Measurements from ENCODE around the gene AP2A2. TPM values are rescaled to one million over a fixed set of nuclear protein-coding genes. Genes with fewer than 3 reads are reported as not detected.

The AP2A2 gene
- total and polyA plus RNA-seq, 2 of the 4 experiments (the other 2 are of a cell fraction): 19.9 to 49.0 TPM

- Histone ChIP-seq H3K4me2 (ENCODE audit: low read depth, low read length) (no peak overlapping the region), H3K27me3 (ENCODE audit: control insufficient read depth, insufficient read depth, low read length) (peaks cover 29% of the 10 kb centered on the region), H2BK5ac (ENCODE audit: low read depth, low read length, poor library complexity, severe bottlenecking) (no peak overlapping the region), H2AFZ (replicated peaks; ENCODE audit: low read length, poor library complexity) (no peak overlapping the region), H3K9me3 (ENCODE audit: control insufficient read depth, insufficient read depth, low read length) (no peaks in the 10 kb centered on the region), H3K18ac (ENCODE audit: low read depth, low read length) (no peak overlapping the region), H4K91ac (ENCODE audit: insufficient read depth, low read depth, low read length) (no peak overlapping the region), H3K4me1 (ENCODE audit: control insufficient read depth, insufficient read depth, low read length) (no peaks in the 10 kb centered on the region), H3K14ac (replicated peaks; ENCODE audit: low read depth, low read length) (no peak overlapping the region), H4K8ac (ENCODE audit: low read depth in 2 of 2, low read length in 2 of 2) (no peak overlapping the region), H3K23ac (ENCODE audit: low read depth, low read length) (no peak overlapping the region), H3K9me1 (ENCODE audit: insufficient read depth, low read length) (no peaks in the 10 kb centered on the region), H2AK5ac (ENCODE audit: low read depth, low read length) (no peak overlapping the region), H2BK120ac (ENCODE audit: low read depth, low read length) (no peak overlapping the region), H3K9ac (ENCODE audit: low read depth, low read length) (no peak overlapping the region), H4K5ac (ENCODE audit: low read depth, low read length) (no peak overlapping the region), H3K27ac (ENCODE audit: insufficient read depth, low read length) (no peak overlapping the region), H3K4ac (ENCODE audit: low read depth, low read length) (no peak overlapping the region), H2BK20ac (ENCODE audit: low read depth, low read length) (no peak overlapping the region), H2BK15ac (ENCODE audit: low read depth, low read length) (no peak overlapping the region), H4K20me1 (ENCODE audit: insufficient read depth, low read length) (no peaks in the 10 kb centered on the region), H3K79me1 (ENCODE audit: low read depth in 1 of 2, low read length in 2 of 2) (no peaks in the 10 kb centered on the region), H2AK9ac (replicated peaks; ENCODE audit: low read depth, low read length, poor library complexity) (no peak overlapping the region), H3K4me3 (ENCODE audit: insufficient read depth, low read depth, low read length) (no peak overlapping the region), H3K56ac (ENCODE audit: extremely low read depth, insufficient read depth, low read length) (no peak overlapping the region), H3K36me3 (ENCODE audit: control insufficient read depth, insufficient read depth, low read length) (no peaks in the 10 kb centered on the region)
- dilution Hi-C loops (cut with HindIII; ENCODE audit: low sequenced_read_pairs, unreplicated experiment): no loop called here
- DNase-seq (no peak), ATAC-seq (ENCODE audit: low read depth) (no peak)
- ChIA-PET POLR2A (ENCODE audit: unreplicated experiment) (no interaction called here), CTCF (no interaction called here)
- no TSS peak for BruUV-seq (replicated peaks)
- in situ Hi-C loops (cut with MboI; ENCODE audit: low sequenced_read_pairs): no loop called here
- no peak for TF ChIP-seq POLR2A (IDR thresholded peaks at IDR 0.05; ENCODE audit: low read depth, low read length)
- TF ChIP-seq USF2 (IDR thresholded peaks at IDR 0.05; ENCODE audit: low read depth, low read length): no peak
- no peak for TF ChIP-seq SMC3 (IDR thresholded peaks at IDR 0.05; ENCODE audit: low read depth, low read length)
- no peak for TF ChIP-seq MAFK (IDR thresholded peaks at IDR 0.05; ENCODE audit: low read depth, low read length)
- TF ChIP-seq RCOR1 (IDR thresholded peaks at IDR 0.05; ENCODE audit: insufficient replicate concordance, low read length): no peak
- no peak for TF ChIP-seq ELK1 (IDR thresholded peaks at IDR 0.05; ENCODE audit: borderline replicate concordance, low read depth, low read length)
- TF ChIP-seq CTCF (conservative IDR thresholded peaks at IDR 0.05; ENCODE audit: low read depth, low read length): no peak
- TF ChIP-seq CHD1 (IDR thresholded peaks at IDR 0.05; ENCODE audit: low read depth, low read length): no peak
- TF ChIP-seq BHLHE40 (IDR thresholded peaks at IDR 0.05; ENCODE audit: low read depth, low read length): no peak
- TF ChIP-seq FOS (IDR thresholded peaks at IDR 0.05; ENCODE audit: low read depth, low read length): no peak
- no peak for TF ChIP-seq RFX5 (IDR thresholded peaks at IDR 0.05; ENCODE audit: low read depth, low read length)
- TF ChIP-seq NFE2L2 (IDR thresholded peaks at IDR 0.05; ENCODE audit: low read depth, low read length): no peak
- 65% methylated on average over 10 of the region's 25 CpGs; no CpG with 5 or more reads in 1 of the 2 experiments for WGBS, 2 experiments (ENCODE audit: extremely low coverage in 2 of 2, insufficient read length in 1 of 2)
- intact Hi-C loops (cut with micrococcal nuclease): no loop called here
Measured at GRCh38 chr11:1048375-1049070, 122.9 kb downstream of the AP2A2 start.

All from IMR-90 (cell line).